OCI-LY1 (cell line): ENCODE data around the gene GPR183.

Experiments used
- EZH2 ChIP-seq: fragments of 200-600 bp; sonication (generic), shearing (Covaris generic); IDR thresholded peaks from 2 replicates; pipeline ENCODE4 v1.8.0; 2017; ENCODE audit warnings: borderline replicate concordance, mixed run types, mild to moderate bottlenecking, antibody characterized with exemption, low read length, moderate library complexity, mixed read lengths
- TF ChIP-seq, protein P1 (sequence below): fragments of 200-600 bp; sonication (generic), shearing (Covaris generic); IDR thresholded peaks from 2 replicates; pipeline ENCODE4 v1.5.1; 2017; ENCODE audit warnings: mild to moderate bottlenecking, antibody characterized with exemption, low read length, moderate library complexity, mixed read lengths

DNA sequence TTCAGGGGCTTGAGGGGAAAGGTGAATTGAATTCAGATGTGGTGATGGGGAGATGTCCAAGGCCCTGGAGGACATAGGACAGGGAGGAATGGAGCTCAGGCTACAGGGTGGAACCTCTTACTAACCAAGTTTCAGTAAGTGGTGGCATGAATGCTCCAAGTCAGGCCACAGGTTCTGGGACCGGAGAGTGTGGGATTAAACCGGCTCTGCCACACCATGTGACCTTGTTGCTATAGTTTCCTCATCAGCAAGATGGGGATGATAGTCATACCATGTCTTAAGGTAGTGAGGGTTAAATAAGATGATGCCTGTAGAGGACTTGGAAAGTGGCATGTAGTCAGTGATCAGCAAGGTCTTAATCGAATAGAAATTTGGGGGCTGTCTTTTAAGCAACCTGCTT lies 16.3 kb downstream of the GPR183 start:
- TF ChIP-seq, protein P1, sequence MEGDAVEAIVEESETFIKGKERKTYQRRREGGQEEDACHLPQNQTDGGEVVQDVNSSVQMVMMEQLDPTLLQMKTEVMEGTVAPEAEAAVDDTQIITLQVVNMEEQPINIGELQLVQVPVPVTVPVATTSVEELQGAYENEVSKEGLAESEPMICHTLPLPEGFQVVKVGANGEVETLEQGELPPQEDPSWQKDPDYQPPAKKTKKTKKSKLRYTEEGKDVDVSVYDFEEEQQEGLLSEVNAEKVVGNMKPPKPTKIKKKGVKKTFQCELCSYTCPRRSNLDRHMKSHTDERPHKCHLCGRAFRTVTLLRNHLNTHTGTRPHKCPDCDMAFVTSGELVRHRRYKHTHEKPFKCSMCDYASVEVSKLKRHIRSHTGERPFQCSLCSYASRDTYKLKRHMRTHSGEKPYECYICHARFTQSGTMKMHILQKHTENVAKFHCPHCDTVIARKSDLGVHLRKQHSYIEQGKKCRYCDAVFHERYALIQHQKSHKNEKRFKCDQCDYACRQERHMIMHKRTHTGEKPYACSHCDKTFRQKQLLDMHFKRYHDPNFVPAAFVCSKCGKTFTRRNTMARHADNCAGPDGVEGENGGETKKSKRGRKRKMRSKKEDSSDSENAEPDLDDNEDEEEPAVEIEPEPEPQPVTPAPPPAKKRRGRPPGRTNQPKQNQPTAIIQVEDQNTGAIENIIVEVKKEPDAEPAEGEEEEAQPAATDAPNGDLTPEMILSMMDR: no peak
- no peak for TF ChIP-seq EZH2
